ENCODE results near the gene RIPOR2. TPM values are rescaled to one million over a fixed set of nuclear protein-coding genes. Genes with fewer than 3 reads are reported as not detected.

Gene RIPOR2
- total RNA-seq, 1 experiment from 2014 or later, result not detected

GRCh38 chr6:24833711-24834386 lies 101.9 kb downstream of the RIPOR2 start:
- DNase-seq (ENCODE audit: low spot score), result no peak
- in situ Hi-C loops (cut with HindIII; ENCODE audit: low sequenced_read_pairs), result no loop called here

- no peak for DNase-seq (ENCODE audit: low spot score)
- in situ Hi-C loops (cut with HindIII; ENCODE audit: low sequenced_read_pairs), result no loop called here
Observed at GRCh38 chr6:24832794-24833193, 103.0 kb downstream of the RIPOR2 start.

GRCh38 chr6:24831771-24832716 lies 103.7 kb downstream of the RIPOR2 start:
- in situ Hi-C loops (cut with HindIII; ENCODE audit: low sequenced_read_pairs), result no loop called here

GRCh38 chr6:24829657-24830056 lies 106.1 kb downstream of the RIPOR2 start:
- in situ Hi-C loops (cut with HindIII; ENCODE audit: low sequenced_read_pairs), result no loop called here
- DNase-seq (ENCODE audit: low spot score), result no peak

More at GRCh38 chr6:24831771-24832716, 103.7 kb downstream of the RIPOR2 start:
- DNase-seq (ENCODE audit: low spot score), result no peak

GRCh38 chr6:24827970-24828369 lies 107.8 kb downstream of the RIPOR2 start:
- in situ Hi-C loops (cut with HindIII; ENCODE audit: low sequenced_read_pairs), result no loop called here
- no peak for DNase-seq (ENCODE audit: low spot score)

GRCh38 chr6:24827162-24827561 lies 108.6 kb downstream of the RIPOR2 start:
- in situ Hi-C loops (cut with HindIII; ENCODE audit: low sequenced_read_pairs), result no loop called here
- no peak for DNase-seq (ENCODE audit: low spot score)

GRCh38 chr6:24825130-24825630 lies 110.6 kb downstream of the RIPOR2 start:
- in situ Hi-C loops (cut with HindIII; ENCODE audit: low sequenced_read_pairs), result no loop called here
- DNase-seq (ENCODE audit: low spot score), result no peak

GRCh38 chr6:24824142-24824938 lies 111.4 kb downstream of the RIPOR2 start:
- in situ Hi-C loops (cut with HindIII; ENCODE audit: low sequenced_read_pairs), result no loop called here
- no peak for DNase-seq (ENCODE audit: low spot score)

GRCh38 chr6:24823185-24823584 lies 112.6 kb downstream of the RIPOR2 start:
- DNase-seq (ENCODE audit: low spot score), result no peak
- in situ Hi-C loops (cut with HindIII; ENCODE audit: low sequenced_read_pairs), result no loop called here

GRCh38 chr6:24822696-24823095 lies 113.1 kb downstream of the RIPOR2 start:
- in situ Hi-C loops (cut with HindIII; ENCODE audit: low sequenced_read_pairs), result no loop called here
- DNase-seq (ENCODE audit: low spot score), result no peak

- in situ Hi-C loops (cut with HindIII; ENCODE audit: low sequenced_read_pairs), result no loop called here
- DNase-seq (ENCODE audit: low spot score), result no peak
Observed at GRCh38 chr6:24821860-24822444, 113.8 kb downstream of the RIPOR2 start.

GRCh38 chr6:24818346-24818745 lies 117.4 kb downstream of the RIPOR2 start:
- no peak for DNase-seq (ENCODE audit: low spot score)
- in situ Hi-C loops (cut with HindIII; ENCODE audit: low sequenced_read_pairs), result no loop called here

GRCh38 chr6:24809728-24810127 lies 126.0 kb downstream of the RIPOR2 start:
- DNase-seq (ENCODE audit: low spot score), result no peak
- in situ Hi-C loops (cut with HindIII; ENCODE audit: low sequenced_read_pairs), result no loop called here

GRCh38 chr6:24807584-24807983 lies 128.2 kb downstream of the RIPOR2 start:
- no peak for DNase-seq (ENCODE audit: low spot score)
- in situ Hi-C loops (cut with HindIII; ENCODE audit: low sequenced_read_pairs), result no loop called here

GRCh38 chr6:24802271-24803059 lies 133.3 kb downstream of the RIPOR2 start:
- in situ Hi-C loops (cut with HindIII; ENCODE audit: low sequenced_read_pairs), result no loop called here
- no peak for DNase-seq (ENCODE audit: low spot score)

- in situ Hi-C loops (cut with HindIII; ENCODE audit: low sequenced_read_pairs), result no loop called here
- DNase-seq (ENCODE audit: low spot score), result no peak
Observed at GRCh38 chr6:24799541-24799915, 136.2 kb downstream of the RIPOR2 start.

GRCh38 chr6:24798740-24799540 lies 136.8 kb downstream of the RIPOR2 start, which contains the start of gene ARMH2:
ARMH2 (minus strand) TSS chr6:24798917; CDS start chr6:24798857, 60 bp downstream.
- no peak for DNase-seq (ENCODE audit: low spot score)
- in situ Hi-C loops (cut with HindIII; ENCODE audit: low sequenced_read_pairs), result no loop called here
